Right forelimb (tissue), 1 donor: ENCODE measurements around the gene CERS3.

Source experiments
- DNase-seq: peaks from one replicate; pipeline ENCODE4 v3.0.0-alpha.2; 2018

The CERS3 gene

DNA sequence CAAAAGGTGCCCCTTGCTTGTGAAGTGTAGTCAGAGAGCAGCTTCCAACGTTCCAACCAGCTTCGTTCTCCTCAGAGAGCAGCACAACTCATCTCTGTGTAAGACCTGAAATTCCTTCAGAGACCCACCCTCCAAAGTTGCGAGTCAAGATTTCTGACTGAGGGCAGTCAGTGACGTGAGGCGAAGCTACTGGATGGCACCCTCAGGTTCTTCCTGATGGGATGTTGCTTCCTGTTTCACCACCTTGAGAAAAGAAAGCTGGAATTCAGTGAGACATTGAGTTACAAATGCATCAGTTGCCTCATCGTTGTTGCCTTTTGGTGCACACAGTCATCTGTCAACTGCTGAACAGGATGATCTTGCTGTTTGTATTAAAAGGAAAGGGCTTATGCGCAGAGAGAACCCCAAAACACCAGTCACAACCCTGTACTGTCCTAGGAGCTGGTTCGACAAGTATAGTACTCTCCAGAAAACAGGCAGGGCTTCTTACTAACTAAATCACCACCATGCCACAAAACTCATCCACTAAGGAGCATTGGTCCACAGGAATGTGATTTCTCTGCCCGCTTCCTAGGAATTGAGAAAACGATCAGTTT is at the start of gene CERS3:
CERS3 (minus strand) TSS at position 118 of the 596 bp plus-strand sequence. CDS start 27,101 bp downstream, outside the sequence.
- no peak for DNase-seq

- DNase-seq = no peak
Measured at GRCh38 chr15:100573526-100573925, 44.8 kb upstream of the CERS3 start.

GRCh38 chr15:100572362-100572983 is 43.7 kb upstream of the CERS3 start:
- no peak for DNase-seq

DNA sequence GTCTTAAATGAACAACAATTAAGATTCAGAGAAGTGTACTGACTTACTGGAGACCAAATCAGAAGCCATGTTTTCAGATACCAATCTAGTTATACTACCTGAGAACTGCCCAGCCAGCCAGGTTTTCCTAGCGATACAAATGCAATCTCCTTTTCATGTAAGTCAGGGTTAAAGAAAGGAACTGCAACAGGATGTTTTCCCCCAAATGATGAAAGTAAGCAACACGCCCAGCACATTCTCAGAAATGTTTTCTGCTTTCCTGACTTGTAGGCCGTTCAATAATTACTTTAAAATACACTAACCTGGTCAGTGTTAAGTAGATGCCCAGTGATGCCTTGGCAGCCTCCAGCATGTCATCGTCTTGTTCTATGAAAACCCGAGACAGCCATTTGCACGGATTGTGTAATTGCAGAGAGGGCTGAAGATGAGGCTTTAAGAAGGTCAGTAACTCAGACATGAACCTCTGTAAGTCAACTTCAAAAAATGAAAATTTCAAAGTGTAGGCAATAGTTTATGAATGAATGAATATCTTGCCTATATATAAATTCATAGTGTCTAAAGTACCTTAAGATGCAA is 42.9 kb upstream of the CERS3 start:
- no peak for DNase-seq

DNA sequence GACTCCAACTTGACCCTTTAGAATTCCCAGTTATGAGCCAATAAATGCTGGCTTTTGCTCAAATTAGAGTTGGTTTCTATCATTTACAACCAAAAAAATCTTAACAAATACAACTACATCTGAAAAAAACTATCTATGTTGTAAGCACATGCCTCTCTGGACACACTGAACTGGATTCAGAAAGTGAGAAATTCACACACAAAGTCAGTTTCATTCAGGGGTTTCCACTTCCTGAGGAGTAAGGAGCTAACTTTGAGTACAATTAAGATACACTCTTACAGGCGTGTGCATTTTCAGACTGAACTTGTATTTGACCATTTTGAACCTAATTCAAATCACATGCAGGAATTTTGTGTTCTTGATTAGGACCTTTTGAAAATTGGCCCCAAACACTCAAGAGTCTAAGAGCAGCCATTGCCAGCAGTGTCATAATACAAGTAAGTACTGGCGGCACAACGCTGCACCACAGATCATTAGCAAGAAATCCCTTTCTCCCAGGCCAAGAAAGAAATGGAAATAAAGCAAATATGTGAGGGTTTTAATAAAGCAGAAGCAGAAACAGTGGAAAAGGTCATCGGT is 42.1 kb upstream of the CERS3 start:
- DNase-seq = no peak

DNA sequence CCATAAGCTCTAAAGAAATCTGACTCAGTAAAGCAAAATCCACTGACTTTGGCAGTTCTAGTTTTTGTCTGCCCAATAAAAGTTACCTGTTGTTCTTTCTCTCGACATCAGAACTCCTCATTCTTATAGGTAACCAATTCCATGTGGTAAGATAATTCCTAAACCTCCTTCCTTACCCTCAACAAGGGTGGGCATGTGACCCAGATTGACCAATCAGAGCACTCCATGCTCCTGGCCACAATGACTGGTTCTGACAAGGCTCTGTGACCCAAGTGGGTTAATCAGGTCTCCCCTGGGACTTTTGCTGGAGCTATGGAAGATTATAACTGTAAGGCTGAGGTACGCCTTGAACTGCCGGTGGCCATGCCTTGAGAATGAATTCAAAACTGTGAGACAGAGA is 41.5 kb upstream of the CERS3 start:
- DNase-seq = no peak

GRCh38 chr15:100569391-100569790 is 40.6 kb upstream of the CERS3 start:
- no peak for DNase-seq

- DNase-seq = no peak
Measured at GRCh38 chr15:100566850-100567628, 38.3 kb upstream of the CERS3 start.

GRCh38 chr15:100565591-100565990 is 36.8 kb upstream of the CERS3 start:
- DNase-seq = no peak

DNA sequence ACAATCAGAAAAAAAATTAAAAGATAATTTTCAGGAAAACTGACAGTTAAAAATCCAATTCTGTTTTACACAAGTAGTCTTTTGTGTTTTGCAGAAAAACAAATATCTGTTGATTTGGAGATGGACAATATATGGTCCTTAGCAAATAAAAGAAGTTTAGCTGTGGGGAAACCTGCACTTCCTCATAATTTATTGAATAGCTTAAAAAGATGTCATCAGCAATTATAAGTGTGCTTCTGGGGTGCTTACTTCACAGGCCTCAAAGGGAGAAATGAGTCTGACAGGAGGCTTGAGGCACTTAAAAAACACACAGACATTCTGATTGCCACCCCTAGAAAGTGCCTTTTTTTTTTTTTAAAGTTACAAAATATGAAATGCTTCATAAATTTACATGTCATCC is 31.6 kb upstream of the CERS3 start:
- DNase-seq = no peak

DNA sequence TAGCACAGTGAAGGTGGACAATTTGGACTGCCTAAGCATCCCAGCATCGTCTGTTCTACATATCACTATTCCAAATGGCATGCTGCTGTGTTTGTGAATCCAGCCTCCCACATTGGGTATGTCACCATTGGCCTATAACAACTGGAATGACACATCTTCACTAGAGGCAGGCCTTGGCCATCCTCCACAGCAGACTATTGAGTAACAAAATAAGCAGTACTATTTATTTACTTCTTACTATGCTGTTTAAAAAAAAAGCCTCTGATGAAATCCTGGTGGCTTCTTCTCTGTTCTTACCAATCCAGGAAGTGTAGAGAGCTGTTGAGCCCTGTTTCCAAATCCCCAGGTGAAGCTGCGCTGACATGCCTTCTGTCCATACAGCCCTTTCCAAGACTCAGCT is 30.6 kb upstream of the CERS3 start:
- no peak for DNase-seq

GRCh38 chr15:100558771-100559254 is 30.1 kb upstream of the CERS3 start:
- no peak for DNase-seq

GRCh38 chr15:100553468-100553867 is 24.7 kb upstream of the CERS3 start:
- DNase-seq = no peak

DNA sequence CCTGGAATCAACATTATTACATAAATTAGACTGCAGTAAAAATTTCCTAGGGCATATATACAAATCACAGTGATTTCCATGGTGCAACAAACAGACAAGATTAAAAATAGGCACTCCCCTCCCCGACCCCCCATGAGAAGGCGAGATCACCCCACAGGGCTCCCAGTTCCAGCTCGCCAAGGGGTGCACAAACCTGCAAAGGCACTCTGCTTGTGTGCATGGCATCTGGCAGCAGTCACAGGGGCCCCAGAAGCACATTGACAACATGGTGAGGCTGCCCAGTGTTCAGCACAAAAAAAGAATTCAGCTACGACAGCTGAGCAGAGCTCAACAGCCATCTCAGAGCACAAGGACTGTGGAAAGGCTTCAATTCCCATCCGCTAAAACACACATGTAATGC is 19.2 kb upstream of the CERS3 start:
- no peak for DNase-seq

DNA sequence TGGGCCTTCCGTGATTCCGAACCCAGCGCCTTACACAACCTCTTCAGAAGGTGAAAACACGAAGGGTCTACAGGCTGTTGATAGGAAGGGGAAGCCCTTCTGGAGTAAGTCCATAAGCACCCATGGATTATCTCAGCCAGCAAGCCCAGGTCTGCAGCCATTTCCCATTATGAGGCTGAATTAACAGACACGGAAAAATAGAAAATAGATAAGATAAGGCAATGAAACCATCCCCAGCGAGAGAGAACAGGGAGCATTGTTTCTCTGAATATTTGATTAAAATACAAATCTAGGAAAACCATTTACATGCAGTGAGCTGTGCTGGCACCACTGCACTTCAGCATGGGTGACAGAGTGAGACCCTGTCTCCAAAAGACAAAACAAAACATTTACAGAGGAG is 16.2 kb upstream of the CERS3 start:
- DNase-seq = no peak

DNA sequence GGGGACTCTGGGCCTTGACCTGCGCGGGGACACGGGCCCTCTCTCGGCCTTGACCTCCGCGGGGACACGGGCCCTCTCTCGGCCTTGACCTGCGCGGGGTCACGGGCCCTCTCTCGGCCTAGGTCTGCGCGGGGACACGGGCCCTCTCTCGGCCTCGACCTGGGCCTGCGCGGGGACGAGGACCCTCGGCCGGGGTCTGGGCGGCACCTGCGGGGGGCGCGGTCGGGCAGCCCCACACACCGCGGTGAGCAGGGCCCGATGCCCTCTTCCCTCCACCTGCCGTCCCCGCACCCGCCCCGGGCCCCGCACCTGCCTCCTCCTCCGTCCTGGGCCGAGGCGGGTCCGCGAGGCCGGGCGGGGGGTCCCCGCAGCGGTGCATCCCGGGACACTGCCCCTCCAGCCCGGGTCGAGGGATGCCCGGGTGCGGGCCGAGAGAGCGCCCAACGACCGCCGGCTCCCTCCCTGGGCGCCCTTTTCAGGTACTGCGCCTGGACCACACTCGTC is 15.6 kb upstream of the CERS3 start:
- DNase-seq = no peak

GRCh38 chr15:100542290-100542689 is 13.5 kb upstream of the CERS3 start:
- DNase-seq = no peak

DNA sequence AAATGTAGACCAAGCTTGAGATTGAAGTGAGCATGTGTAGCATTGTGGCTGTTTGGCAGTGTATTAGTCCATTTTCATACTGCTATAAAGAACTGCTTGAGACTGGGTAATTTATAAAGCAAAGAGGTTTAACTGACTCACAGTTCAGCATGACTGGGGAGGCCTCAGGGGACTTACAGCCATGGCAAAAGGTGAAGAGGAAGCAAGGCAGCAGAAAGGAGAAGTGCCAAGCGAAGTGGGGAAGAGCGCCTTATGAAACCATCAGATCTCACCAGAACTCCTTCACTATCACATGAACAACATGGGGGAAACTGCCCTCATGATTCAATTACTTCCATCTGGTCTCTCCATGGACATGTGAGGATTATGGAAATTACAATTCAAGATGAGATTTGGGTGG is 8.6 kb upstream of the CERS3 start:
- no peak for DNase-seq

- no peak for DNase-seq
Measured at GRCh38 chr15:100536733-100537132, 8.0 kb upstream of the CERS3 start.

DNA sequence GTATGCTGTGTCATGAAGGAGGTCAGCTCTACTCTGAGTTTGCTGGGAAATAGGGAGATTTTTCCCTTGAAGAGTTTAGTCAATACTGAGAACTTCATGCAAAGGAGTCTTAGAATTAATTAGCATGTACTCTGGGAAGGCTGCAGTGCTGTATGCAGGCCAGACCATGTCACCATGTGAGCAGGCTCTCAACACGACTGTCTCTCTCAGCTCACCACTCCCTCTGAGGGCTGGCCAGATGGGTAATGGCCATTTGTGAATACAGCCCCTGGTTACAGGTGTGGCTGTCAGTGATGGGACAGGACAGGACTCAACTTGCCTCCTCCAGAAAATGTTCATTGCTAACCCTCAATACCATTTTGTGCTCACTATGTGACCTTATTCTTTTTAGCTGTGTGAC is 5.1 kb upstream of the CERS3 start:
- DNase-seq = no peak

GRCh38 chr15:100531823-100532327 is 3.1 kb upstream of the CERS3 start:
- no peak for DNase-seq

DNA sequence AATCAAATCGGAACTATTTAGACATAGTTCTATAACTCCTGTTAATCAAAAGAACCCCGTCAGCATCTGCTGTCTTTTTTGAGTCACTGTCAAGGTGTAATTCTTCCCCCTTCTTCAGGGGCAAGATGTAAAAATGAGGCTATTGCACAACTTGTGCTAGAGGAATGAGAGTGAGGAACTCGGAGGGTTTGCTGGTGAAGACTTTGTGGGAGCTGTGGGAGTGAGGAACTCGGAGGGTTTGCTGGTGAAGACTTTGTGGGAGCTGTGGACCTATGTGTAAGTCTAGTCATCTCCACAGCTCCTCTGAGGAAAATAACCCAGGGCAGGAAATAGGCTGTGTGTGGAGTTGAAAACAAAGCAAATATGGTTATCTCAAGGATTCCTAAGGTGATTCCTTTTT is 2.5 kb upstream of the CERS3 start:
- DNase-seq = no peak

- no peak for DNase-seq
Measured at GRCh38 chr15:100529556-100529955, 806 bp upstream of the CERS3 start.
